Panc1 (cell line): ENCODE data around the gene CNOT4.

ENCODE experiments used
- SIN3A ChIP-seq: IDR thresholded peaks from 2 replicates; pipeline ENCODE4 v1.6.1; 2012; ENCODE audit warnings: low read depth, mild to moderate bottlenecking, low read length, moderate library complexity, borderline replicate concordance; ENCODE audit not compliant: insufficient read depth
- TCF7L2 ChIP-seq: IDR thresholded peaks from 2 replicates; pipeline ENCODE4 v1.6.1; 2011; ENCODE audit warnings: mild to moderate bottlenecking, low read depth, low read length, inconsistent platforms
- TF ChIP-seq, protein P1 (sequence below): fragments of 450-650 bp; IDR thresholded peaks from 2 replicates; pipeline ENCODE4 v1.5.1; 2017; ENCODE audit warnings: mild to moderate bottlenecking
- TF ChIP-seq, protein P2 (sequence below), 2 experiments: IDR thresholded peaks; 2 replicates each; pipeline ENCODE4 v1.6.1; 2011 to 2012; ENCODE audit warnings: low read depth in 2 of 2, control low read depth in 1 of 2, low read length in 1 of 2, mild to moderate bottlenecking in 1 of 2, moderate library complexity in 1 of 2; ENCODE audit not compliant: insufficient read depth in 1 of 2

DNA sequence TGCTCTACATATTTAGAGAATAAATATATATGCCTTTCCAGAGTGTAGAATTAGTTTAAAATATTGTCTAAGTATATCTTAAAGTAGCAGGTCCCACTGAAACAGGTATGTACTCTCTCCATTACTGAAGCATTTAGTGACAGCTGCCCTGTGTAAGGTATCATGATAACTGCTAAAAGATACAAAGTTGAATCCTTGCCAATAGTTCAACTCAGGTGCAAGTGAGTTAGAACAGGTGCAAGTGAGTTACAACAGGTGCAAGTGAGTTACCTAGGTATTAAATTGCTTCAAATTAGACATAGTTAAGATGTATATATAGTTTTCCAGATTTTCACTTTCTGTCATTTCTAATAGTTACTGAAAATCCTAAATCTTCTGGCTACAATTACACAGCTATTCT lies 119.1 kb downstream of the CNOT4 start:
- TF ChIP-seq, protein P1, sequence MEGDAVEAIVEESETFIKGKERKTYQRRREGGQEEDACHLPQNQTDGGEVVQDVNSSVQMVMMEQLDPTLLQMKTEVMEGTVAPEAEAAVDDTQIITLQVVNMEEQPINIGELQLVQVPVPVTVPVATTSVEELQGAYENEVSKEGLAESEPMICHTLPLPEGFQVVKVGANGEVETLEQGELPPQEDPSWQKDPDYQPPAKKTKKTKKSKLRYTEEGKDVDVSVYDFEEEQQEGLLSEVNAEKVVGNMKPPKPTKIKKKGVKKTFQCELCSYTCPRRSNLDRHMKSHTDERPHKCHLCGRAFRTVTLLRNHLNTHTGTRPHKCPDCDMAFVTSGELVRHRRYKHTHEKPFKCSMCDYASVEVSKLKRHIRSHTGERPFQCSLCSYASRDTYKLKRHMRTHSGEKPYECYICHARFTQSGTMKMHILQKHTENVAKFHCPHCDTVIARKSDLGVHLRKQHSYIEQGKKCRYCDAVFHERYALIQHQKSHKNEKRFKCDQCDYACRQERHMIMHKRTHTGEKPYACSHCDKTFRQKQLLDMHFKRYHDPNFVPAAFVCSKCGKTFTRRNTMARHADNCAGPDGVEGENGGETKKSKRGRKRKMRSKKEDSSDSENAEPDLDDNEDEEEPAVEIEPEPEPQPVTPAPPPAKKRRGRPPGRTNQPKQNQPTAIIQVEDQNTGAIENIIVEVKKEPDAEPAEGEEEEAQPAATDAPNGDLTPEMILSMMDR, result no peak
- TF ChIP-seq SIN3A (no peak), TCF7L2 (no peak)
- TF ChIP-seq, protein P2, sequence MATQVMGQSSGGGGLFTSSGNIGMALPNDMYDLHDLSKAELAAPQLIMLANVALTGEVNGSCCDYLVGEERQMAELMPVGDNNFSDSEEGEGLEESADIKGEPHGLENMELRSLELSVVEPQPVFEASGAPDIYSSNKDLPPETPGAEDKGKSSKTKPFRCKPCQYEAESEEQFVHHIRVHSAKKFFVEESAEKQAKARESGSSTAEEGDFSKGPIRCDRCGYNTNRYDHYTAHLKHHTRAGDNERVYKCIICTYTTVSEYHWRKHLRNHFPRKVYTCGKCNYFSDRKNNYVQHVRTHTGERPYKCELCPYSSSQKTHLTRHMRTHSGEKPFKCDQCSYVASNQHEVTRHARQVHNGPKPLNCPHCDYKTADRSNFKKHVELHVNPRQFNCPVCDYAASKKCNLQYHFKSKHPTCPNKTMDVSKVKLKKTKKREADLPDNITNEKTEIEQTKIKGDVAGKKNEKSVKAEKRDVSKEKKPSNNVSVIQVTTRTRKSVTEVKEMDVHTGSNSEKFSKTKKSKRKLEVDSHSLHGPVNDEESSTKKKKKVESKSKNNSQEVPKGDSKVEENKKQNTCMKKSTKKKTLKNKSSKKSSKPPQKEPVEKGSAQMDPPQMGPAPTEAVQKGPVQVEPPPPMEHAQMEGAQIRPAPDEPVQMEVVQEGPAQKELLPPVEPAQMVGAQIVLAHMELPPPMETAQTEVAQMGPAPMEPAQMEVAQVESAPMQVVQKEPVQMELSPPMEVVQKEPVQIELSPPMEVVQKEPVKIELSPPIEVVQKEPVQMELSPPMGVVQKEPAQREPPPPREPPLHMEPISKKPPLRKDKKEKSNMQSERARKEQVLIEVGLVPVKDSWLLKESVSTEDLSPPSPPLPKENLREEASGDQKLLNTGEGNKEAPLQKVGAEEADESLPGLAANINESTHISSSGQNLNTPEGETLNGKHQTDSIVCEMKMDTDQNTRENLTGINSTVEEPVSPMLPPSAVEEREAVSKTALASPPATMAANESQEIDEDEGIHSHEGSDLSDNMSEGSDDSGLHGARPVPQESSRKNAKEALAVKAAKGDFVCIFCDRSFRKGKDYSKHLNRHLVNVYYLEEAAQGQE (IDR thresholded peaks at IDR 0.05; ENCODE audit: insufficient read depth in 1 of 2, low read depth in 2 of 2, low read length in 1 of 2), result no peak
